GM19043 (cell line): ENCODE data around the gene GP2.
A peak's percentile ranks its signal among the peaks of the same experiment; 100 is the strongest.

Experiments
- ATAC-seq: cut with Tn5 transposase; IDR thresholded peaks from one replicate; pipeline ENCODE4 v1.9.1; 2021; ENCODE audit warnings: low read depth; ENCODE audit not compliant: unreplicated experiment

The GP2 gene

GRCh38 chr16:20308266-20308665 is 19.0 kb downstream of the GP2 start:
- ATAC-seq = no peak

- ATAC-seq = no peak
Measured at GRCh38 chr16:20307791-20308190, 19.5 kb downstream of the GP2 start.

GRCh38 chr16:20307240-20307671 is 20.1 kb downstream of the GP2 start:
- no peak for ATAC-seq

GRCh38 chr16:20306401-20306800 is 20.9 kb downstream of the GP2 start:
- no peak for ATAC-seq

GRCh38 chr16:20303012-20303411 is 24.3 kb downstream of the GP2 start:
- ATAC-seq = no peak

- ATAC-seq = no peak
Measured at GRCh38 chr16:20302389-20302788, 24.9 kb downstream of the GP2 start.

- ATAC-seq = no peak
Measured at GRCh38 chr16:20301840-20302239, 25.5 kb downstream of the GP2 start.

- ATAC-seq = peak; percentile 64
Measured at GRCh38 chr16:20300312-20301097, 26.8 kb downstream of the GP2 start.

- ATAC-seq = no peak
Measured at GRCh38 chr16:20298452-20298851, 28.9 kb downstream of the GP2 start.

GRCh38 chr16:20291208-20292206 is 35.8 kb downstream of the GP2 start:
- no peak for ATAC-seq

- no peak for ATAC-seq
Measured at GRCh38 chr16:20289571-20289970, 37.7 kb downstream of the GP2 start.

- ATAC-seq = no peak
Measured at GRCh38 chr16:20285993-20286499, 41.3 kb downstream of the GP2 start.

- no peak for ATAC-seq
Measured at GRCh38 chr16:20280259-20280658, 47.1 kb downstream of the GP2 start.

GRCh38 chr16:20271893-20272292 is 55.4 kb downstream of the GP2 start:
- ATAC-seq = no peak

GRCh38 chr16:20268409-20268808 is 58.9 kb downstream of the GP2 start:
- no peak for ATAC-seq

- ATAC-seq = no peak
Measured at GRCh38 chr16:20265019-20265418, 62.3 kb downstream of the GP2 start.

- ATAC-seq = no peak
Measured at GRCh38 chr16:20263138-20263855, 64.0 kb downstream of the GP2 start.

- ATAC-seq = no peak
Measured at GRCh38 chr16:20262248-20262647, 65.1 kb downstream of the GP2 start.

- no peak for ATAC-seq
Measured at GRCh38 chr16:20260215-20261009, 66.9 kb downstream of the GP2 start.
